Liver (tissue), 9 donors: ENCODE data around the gene ULBP2. TPM values are rescaled to one million over a fixed set of nuclear protein-coding genes. Genes with fewer than 3 reads are reported as not detected.
"Not testable (repeated sequence)": the region's sequence is repeated elsewhere in the genome, so short reads cannot be mapped to it uniquely, and the experiment has no call there.

Experiments used
- DNase-seq: peaks from one replicate; pipeline ENCODE4 v3.0.0-alpha.2; 2017; ENCODE audit warnings: low spot score
- H3K27ac ChIP-seq, 2 donors: one replicate each; pipeline ENCODE4 v1.7.0; 2013; ENCODE audit warnings: inconsistent platforms in 2 of 2, low read length in 2 of 2, control low read depth in 1 of 2, low read depth in 1 of 2, mild to moderate bottlenecking in 1 of 2
- H3K27me3 ChIP-seq, 4 donors: one replicate each; pipeline versions ENCODE4 v1.6.1 to v1.7.0; 2013; ENCODE audit warnings: low read length in 3 of 4, inconsistent platforms in 1 of 4, mild to moderate bottlenecking in 1 of 4, moderate library complexity in 1 of 4; ENCODE audit not compliant: control insufficient read depth in 4 of 4, insufficient read depth in 4 of 4
- H3K36me3 ChIP-seq, 4 donors: one replicate each; pipeline versions ENCODE4 v1.6.1 to v1.7.0; 2013; ENCODE audit warnings: low read length in 3 of 4, mild to moderate bottlenecking in 3 of 4, low read depth in 1 of 4, moderate library complexity in 1 of 4; ENCODE audit not compliant: control insufficient read depth in 4 of 4, insufficient read depth in 3 of 4
- H3K4me1 ChIP-seq, 4 donors: one replicate each; pipeline versions ENCODE4 v1.6.1 to v1.7.0; 2013; ENCODE audit warnings: low read length in 3 of 4, mild to moderate bottlenecking in 3 of 4, moderate library complexity in 1 of 4; ENCODE audit not compliant: control insufficient read depth in 4 of 4, insufficient read depth in 4 of 4
- H3K4me3 ChIP-seq, 3 donors: one replicate each; pipeline versions ENCODE4 v1.6.1 to v1.7.0; 2013; ENCODE audit warnings: low read length in 3 of 3, control low read depth in 1 of 3, low read depth in 1 of 3, mild to moderate bottlenecking in 1 of 3
- H3K9ac ChIP-seq, 2 donors: one replicate each; pipeline ENCODE4 v1.7.0; 2013; ENCODE audit warnings: low read length in 2 of 2, mild to moderate bottlenecking in 2 of 2, moderate library complexity in 2 of 2, control low read depth in 1 of 2, low read depth in 1 of 2
- H3K9me3 ChIP-seq, 4 donors: one replicate each; pipeline versions ENCODE4 v1.6.1 to v1.7.0; 2013; ENCODE audit warnings: low read length in 3 of 4; ENCODE audit not compliant: control insufficient read depth in 4 of 4
- ATF3 ChIP-seq: IDR thresholded peaks from 2 replicates; pipeline ENCODE4 v1.6.1; 2016; ENCODE audit warnings: antibody characterized with exemption
- EGR1 ChIP-seq, 2 donors: IDR thresholded peaks; 2 replicates each; pipeline ENCODE4 v1.6.1; 2016 to 2018; ENCODE audit warnings: antibody characterized with exemption in 2 of 2, low read depth in 2 of 2
- FOXA1 ChIP-seq: IDR thresholded peaks from 2 replicates; pipeline ENCODE4 v1.6.1; 2016; ENCODE audit warnings: antibody characterized with exemption
- FOXA2 ChIP-seq: IDR thresholded peaks from 2 replicates; pipeline ENCODE4 v1.6.1; 2016; ENCODE audit warnings: antibody characterized with exemption
- GABPA ChIP-seq, 2 donors: IDR thresholded peaks in 1 of 2; conservative IDR thresholded peaks in 1 of 2; 2 replicates each; pipeline ENCODE4 v1.6.1; 2016; ENCODE audit warnings: antibody characterized with exemption in 2 of 2, mild to moderate bottlenecking in 1 of 2, moderate library complexity in 1 of 2
- HNF4A ChIP-seq, 2 donors: conservative IDR thresholded peaks; 2 replicates each; pipeline ENCODE4 v1.6.1; 2016; ENCODE audit warnings: antibody characterized with exemption in 2 of 2, mild to moderate bottlenecking in 2 of 2
- NR2F2 ChIP-seq: IDR thresholded peaks from 2 replicates; pipeline ENCODE4 v1.6.1; 2016; ENCODE audit warnings: antibody characterized with exemption
- RAD21 ChIP-seq, 2 donors: IDR thresholded peaks; 2 replicates each; pipeline ENCODE4 v1.6.1; 2016; ENCODE audit warnings: antibody characterized with exemption in 2 of 2, mild to moderate bottlenecking in 2 of 2
- RXRA ChIP-seq, 2 donors: IDR thresholded peaks; 2 replicates each; pipeline ENCODE4 v1.6.1; 2017 to 2018; ENCODE audit warnings: antibody characterized with exemption in 2 of 2, mild to moderate bottlenecking in 1 of 2
- SP1 ChIP-seq: IDR thresholded peaks from 2 replicates; pipeline ENCODE4 v1.6.1; 2018; ENCODE audit warnings: antibody characterized with exemption, mild to moderate bottlenecking
- YY1 ChIP-seq: IDR thresholded peaks from 2 replicates; pipeline ENCODE4 v1.6.1; 2016; ENCODE audit warnings: antibody characterized with exemption, mild to moderate bottlenecking
- WGBS: extraction: QIAGEN DNeasy Blood & Tissue Kit; methylation state at CpG from one replicate; pipeline ENCODE4 v1.1.7; 2013; 5-methylcytosine and 5-hydroxymethylcytosine counted together
- polyA plus RNA-seq, 2 donors: library from polyadenylated mRNA; stranded (reverse) in 1 of 2; unstranded in 1 of 2; fragments of 200-250 nt in 1 of 2; fragments of >200 nt in 1 of 2; fragmentation: Nextera tagmentation in 1 of 2; extraction: Ambion mirVana in 1 of 2; gene quantifications; one replicate each; pipeline versions ENCODE4 v1.2.1 to v1.2.3, GENCODE V29; 2013 to 2015
- total RNA-seq, 2 donors: library from RNA; depleted of rRNA; stranded (reverse); fragments of >200 nt; gene quantifications; one replicate each; pipeline ENCODE4 v1.2.3, GENCODE V29; 2014
- TF ChIP-seq, protein P1 (sequence below): IDR thresholded peaks from 2 replicates; pipeline ENCODE4 v1.6.1; 2016; ENCODE audit warnings: antibody characterized with exemption
- TF ChIP-seq, protein P2 (sequence below): fragments of 150-350 bp; IDR thresholded peaks from 2 replicates; pipeline ENCODE4 v1.5.1; 2017; ENCODE audit warnings: improper control_type of control experiment, low read depth, low read length; ENCODE audit not compliant: missing input control
- donor health status: healthy.
- donor health status: healthy.
- donor health status: healthy.
- donor health status: healthy.
- donor health status: healthy.

ULBP2 gene
- total and polyA plus RNA-seq, 4 donors: 0.14 to 0.27 (median 0.20) TPM

DNA sequence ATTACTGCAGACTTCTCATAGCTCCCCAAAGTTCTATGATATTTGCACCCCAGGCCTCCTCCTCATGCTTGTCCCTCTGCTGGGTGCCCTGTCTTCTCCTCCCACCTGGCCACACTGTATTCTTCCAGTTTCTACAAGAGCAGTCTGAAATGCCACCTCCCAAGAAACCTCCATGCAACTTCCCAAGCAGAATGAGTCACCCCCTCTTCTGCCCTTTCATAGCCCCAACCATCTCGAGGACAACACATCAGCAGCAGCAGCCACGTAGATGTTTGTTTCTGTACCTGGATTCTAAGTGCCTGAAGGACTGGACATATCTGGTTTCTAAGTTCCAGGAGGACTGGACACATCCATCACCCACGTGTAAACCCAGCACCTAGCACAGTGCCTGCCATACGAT, 6.6 kb upstream of the ULBP2 start:
- peaks cover 0 to 31% (median 11%) of the 10 kb centered on the region in 4 donors for H3K27me3 ChIP-seq
- H3K9me3 ChIP-seq: no peaks in the 10 kb centered on the region
- H3K36me3 ChIP-seq: no peaks in the 10 kb centered on the region
- H3K4me3 ChIP-seq: no peak overlapping the region
- WGBS: 48% methylated on average over 4 of the region's 4 CpGs
- DNase-seq: no peak
- H3K27ac ChIP-seq: no peak overlapping the region
- no peak overlapping the region for H3K9ac ChIP-seq
- TF ChIP-seq, protein P1, sequence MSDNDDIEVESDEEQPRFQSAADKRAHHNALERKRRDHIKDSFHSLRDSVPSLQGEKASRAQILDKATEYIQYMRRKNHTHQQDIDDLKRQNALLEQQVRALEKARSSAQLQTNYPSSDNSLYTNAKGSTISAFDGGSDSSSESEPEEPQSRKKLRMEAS: no peak
- TF ChIP-seq NR2F2 (no peak), RAD21 (IDR thresholded peaks at IDR 0.05) (no peak), SP1 (no peak), EGR1 (IDR thresholded peaks at IDR 0.05; ENCODE audit: low read depth in 2 of 2) (no peak), FOXA1 (no peak)
- peaks cover 3 to 13% (median 9%) of the 10 kb centered on the region in 4 donors for H3K4me1 ChIP-seq

DNA sequence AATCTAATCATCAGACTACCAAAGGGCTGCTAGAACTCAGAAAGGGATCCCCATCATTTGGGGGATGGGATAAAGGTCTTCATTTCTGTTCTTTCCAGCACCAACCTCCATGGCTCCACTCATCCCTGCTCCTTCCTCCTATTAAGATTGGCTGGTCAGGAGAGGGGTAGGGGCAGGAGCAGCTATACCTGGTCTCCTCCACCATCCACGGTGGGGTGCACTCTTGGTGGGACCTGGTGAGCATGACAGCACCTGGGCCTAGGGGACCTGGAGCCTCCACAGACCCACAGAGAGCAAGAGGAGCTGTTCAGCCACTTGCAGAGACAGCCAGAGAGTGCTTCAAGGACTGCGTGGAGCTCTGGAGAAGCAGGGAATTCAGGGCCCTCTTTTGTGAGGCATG, 6.1 kb upstream of the ULBP2 start:
- H3K4me1 ChIP-seq: peaks cover 3 to 15% (median 9%) of the 10 kb centered on the region in 4 donors
- TF ChIP-seq FOXA1 (no peak), EGR1 (IDR thresholded peaks at IDR 0.05; ENCODE audit: low read depth in 2 of 2) (no peak), HNF4A (conservative IDR thresholded peaks at IDR 0.05) (no peak), ATF3 (no peak)
- TF ChIP-seq, protein P2, sequence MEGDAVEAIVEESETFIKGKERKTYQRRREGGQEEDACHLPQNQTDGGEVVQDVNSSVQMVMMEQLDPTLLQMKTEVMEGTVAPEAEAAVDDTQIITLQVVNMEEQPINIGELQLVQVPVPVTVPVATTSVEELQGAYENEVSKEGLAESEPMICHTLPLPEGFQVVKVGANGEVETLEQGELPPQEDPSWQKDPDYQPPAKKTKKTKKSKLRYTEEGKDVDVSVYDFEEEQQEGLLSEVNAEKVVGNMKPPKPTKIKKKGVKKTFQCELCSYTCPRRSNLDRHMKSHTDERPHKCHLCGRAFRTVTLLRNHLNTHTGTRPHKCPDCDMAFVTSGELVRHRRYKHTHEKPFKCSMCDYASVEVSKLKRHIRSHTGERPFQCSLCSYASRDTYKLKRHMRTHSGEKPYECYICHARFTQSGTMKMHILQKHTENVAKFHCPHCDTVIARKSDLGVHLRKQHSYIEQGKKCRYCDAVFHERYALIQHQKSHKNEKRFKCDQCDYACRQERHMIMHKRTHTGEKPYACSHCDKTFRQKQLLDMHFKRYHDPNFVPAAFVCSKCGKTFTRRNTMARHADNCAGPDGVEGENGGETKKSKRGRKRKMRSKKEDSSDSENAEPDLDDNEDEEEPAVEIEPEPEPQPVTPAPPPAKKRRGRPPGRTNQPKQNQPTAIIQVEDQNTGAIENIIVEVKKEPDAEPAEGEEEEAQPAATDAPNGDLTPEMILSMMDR: no peak
- no peak overlapping the region for H3K9ac ChIP-seq
- no peak overlapping the region for H3K27ac ChIP-seq
- H3K4me3 ChIP-seq: no peak overlapping the region
- no peak for DNase-seq
- no peaks in the 10 kb centered on the region for H3K9me3 ChIP-seq
- H3K27me3 ChIP-seq: peaks cover 0 to 32% (median 14%) of the 10 kb centered on the region in 4 donors
- H3K36me3 ChIP-seq: no peaks in the 10 kb centered on the region
- WGBS: 36% methylated on average over 2 of the region's 2 CpGs

DNA sequence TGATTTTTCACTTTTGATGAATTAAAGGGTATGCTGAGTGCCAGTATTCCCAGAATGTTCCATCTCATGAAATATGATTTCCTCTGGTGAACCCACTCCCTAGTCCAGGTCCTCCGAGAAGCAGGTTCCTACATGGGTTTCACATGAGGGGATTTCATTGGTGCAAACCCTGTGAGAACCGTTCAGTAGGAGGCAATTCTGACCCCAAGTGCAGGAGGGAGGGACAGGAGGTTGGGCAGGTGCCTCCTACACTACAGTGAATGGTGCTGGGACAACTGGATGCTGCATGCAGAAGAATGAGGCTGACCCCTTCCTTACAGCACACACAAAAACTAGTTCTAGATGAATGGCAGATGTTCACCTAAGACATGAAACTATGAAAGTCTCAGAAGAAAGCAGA, 5.1 kb upstream of the ULBP2 start:
- Histone ChIP-seq H3K4me1 (peaks cover 4 to 22% (median 11%) of the 10 kb centered on the region in 4 donors), H3K9me3 (no peaks in the 10 kb centered on the region), H3K4me3 (no peak overlapping the region), H3K27me3 (peaks cover 0 to 27% (median 16%) of the 10 kb centered on the region in 4 donors), H3K27ac (no peak overlapping the region), H3K9ac (no peak overlapping the region), H3K36me3 (no peaks in the 10 kb centered on the region)
- TF ChIP-seq YY1 (no peak), EGR1 (IDR thresholded peaks at IDR 0.05; ENCODE audit: low read depth in 2 of 2) (no peak), GABPA (IDR thresholded peaks at IDR 0.05 in 1 of 2, conservative IDR thresholded peaks at IDR 0.05 in 1 of 2) (no peak), ATF3 (no peak), FOXA2 (no peak), HNF4A (conservative IDR thresholded peaks at IDR 0.05) (no peak), RAD21 (IDR thresholded peaks at IDR 0.05) (no peak), RXRA (IDR thresholded peaks at IDR 0.05) (no peak)
- WGBS: 32% methylated on average over 2 of the region's 2 CpGs
- no peak for DNase-seq

- Histone ChIP-seq H3K27me3 (peaks cover 0 to 27% (median 16%) of the 10 kb centered on the region in 4 donors), H3K4me3 (peak overlapping the region in 1 of 3 donors; percentile 57), H3K4me1 (peaks cover 9 to 27% (median 14%) of the 10 kb centered on the region in 4 donors)
- H3K9me3 ChIP-seq, H3K9ac ChIP-seq, H3K36me3 ChIP-seq, H3K27ac ChIP-seq, DNase-seq: not testable (repeated sequence)
- WGBS: 3% methylated on average over 15 of the region's 20 CpGs
Observed at GRCh38 chr6:149938013-149938570, 3.7 kb upstream of the ULBP2 start.
